Measurements from ENCODE around the gene XYLT2.

The XYLT2 gene

GRCh38 chr17:50365649-50366393 is 19.9 kb downstream of the XYLT2 start:
- no peak for DNase-seq

- DNase-seq, result no peak
These were observed 21.5 kb downstream of the XYLT2 start for GRCh38 chr17:50367401-50367800.

GRCh38 chr17:50370052-50370451 is 24.1 kb downstream of the XYLT2 start:
- DNase-seq, result no peak

GRCh38 chr17:50371526-50371925 is 25.6 kb downstream of the XYLT2 start:
- no peak for DNase-seq

- no peak for DNase-seq
These were observed 26.4 kb downstream of the XYLT2 start for GRCh38 chr17:50372222-50372757.

- DNase-seq, result peak; percentile 73
These were observed 27.0 kb downstream of the XYLT2 start, which contains the start of the genes EME1 and MRPL27 for GRCh38 chr17:50372758-50373556. Gene EME1, plus strand, starts transcription at chr17:50373229. Its CDS starts 1,980 bp downstream, at chr17:50375209. Gene MRPL27, minus strand, starts transcription at chr17:50373184. Its CDS starts 14 bp downstream, at chr17:50373170.

- DNase-seq, result no peak
These were observed 27.8 kb downstream of the XYLT2 start for GRCh38 chr17:50373705-50374104.

GRCh38 chr17:50375858-50376538 is 30.1 kb downstream of the XYLT2 start:
- DNase-seq, result no peak

GRCh38 chr17:50379351-50380132 is 33.6 kb downstream of the XYLT2 start:
- no peak for DNase-seq

GRCh38 chr17:50380369-50381259 is 34.7 kb downstream of the XYLT2 start:
- DNase-seq, result no peak

- DNase-seq, result no peak
These were observed 35.4 kb downstream of the XYLT2 start for GRCh38 chr17:50381260-50381815.

GRCh38 chr17:50381920-50382319 is 36.0 kb downstream of the XYLT2 start:
- DNase-seq, result no peak

GRCh38 chr17:50382931-50383330 is 37.0 kb downstream of the XYLT2 start:
- no peak for DNase-seq

- DNase-seq, result no peak
These were observed 40.6 kb downstream of the XYLT2 start for GRCh38 chr17:50386510-50386909.

GRCh38 chr17:50388728-50389127 is 42.8 kb downstream of the XYLT2 start:
- no peak for DNase-seq

GRCh38 chr17:50389534-50389933 is 43.6 kb downstream of the XYLT2 start:
- DNase-seq, result no peak

GRCh38 chr17:50392621-50393020 is 46.7 kb downstream of the XYLT2 start:
- DNase-seq, result no peak

- no peak for DNase-seq
These were observed 47.8 kb downstream of the XYLT2 start for GRCh38 chr17:50393700-50394099.

- DNase-seq, result no peak
These were observed 48.8 kb downstream of the XYLT2 start for GRCh38 chr17:50394711-50395110.

- DNase-seq, result no peak
These were observed 50.6 kb downstream of the XYLT2 start for GRCh38 chr17:50396261-50397110.
